AG10803 (cell line): ENCODE data around the gene PTMS.

Experiments used
- DNase-seq: peaks from one replicate; pipeline ENCODE4 v3.0.0; 2010; ENCODE audit warnings: low read depth
- H3K4me3 ChIP-seq: 2 replicates; pipeline ENCODE4 v1.5.1; 2011; ENCODE audit warnings: mild to moderate bottlenecking, low read length, control low read depth
- TF ChIP-seq, protein P1 (sequence below): conservative IDR thresholded peaks from 2 replicates; pipeline ENCODE4 v1.5.1; 2011; ENCODE audit warnings: mild to moderate bottlenecking, low read length, control low read depth, inconsistent platforms

PTMS gene

GRCh38 chr12:6784296-6784695 is 18.1 kb downstream of the PTMS start:
- TF ChIP-seq, protein P1, sequence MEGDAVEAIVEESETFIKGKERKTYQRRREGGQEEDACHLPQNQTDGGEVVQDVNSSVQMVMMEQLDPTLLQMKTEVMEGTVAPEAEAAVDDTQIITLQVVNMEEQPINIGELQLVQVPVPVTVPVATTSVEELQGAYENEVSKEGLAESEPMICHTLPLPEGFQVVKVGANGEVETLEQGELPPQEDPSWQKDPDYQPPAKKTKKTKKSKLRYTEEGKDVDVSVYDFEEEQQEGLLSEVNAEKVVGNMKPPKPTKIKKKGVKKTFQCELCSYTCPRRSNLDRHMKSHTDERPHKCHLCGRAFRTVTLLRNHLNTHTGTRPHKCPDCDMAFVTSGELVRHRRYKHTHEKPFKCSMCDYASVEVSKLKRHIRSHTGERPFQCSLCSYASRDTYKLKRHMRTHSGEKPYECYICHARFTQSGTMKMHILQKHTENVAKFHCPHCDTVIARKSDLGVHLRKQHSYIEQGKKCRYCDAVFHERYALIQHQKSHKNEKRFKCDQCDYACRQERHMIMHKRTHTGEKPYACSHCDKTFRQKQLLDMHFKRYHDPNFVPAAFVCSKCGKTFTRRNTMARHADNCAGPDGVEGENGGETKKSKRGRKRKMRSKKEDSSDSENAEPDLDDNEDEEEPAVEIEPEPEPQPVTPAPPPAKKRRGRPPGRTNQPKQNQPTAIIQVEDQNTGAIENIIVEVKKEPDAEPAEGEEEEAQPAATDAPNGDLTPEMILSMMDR: no peak
- H3K4me3 ChIP-seq: no peak overlapping the region
- DNase-seq: no peak

GRCh38 chr12:6784761-6785160 is 18.6 kb downstream of the PTMS start:
- H3K4me3 ChIP-seq: no peak overlapping the region
- no peak for DNase-seq
- TF ChIP-seq, protein P1: no peak

DNA sequence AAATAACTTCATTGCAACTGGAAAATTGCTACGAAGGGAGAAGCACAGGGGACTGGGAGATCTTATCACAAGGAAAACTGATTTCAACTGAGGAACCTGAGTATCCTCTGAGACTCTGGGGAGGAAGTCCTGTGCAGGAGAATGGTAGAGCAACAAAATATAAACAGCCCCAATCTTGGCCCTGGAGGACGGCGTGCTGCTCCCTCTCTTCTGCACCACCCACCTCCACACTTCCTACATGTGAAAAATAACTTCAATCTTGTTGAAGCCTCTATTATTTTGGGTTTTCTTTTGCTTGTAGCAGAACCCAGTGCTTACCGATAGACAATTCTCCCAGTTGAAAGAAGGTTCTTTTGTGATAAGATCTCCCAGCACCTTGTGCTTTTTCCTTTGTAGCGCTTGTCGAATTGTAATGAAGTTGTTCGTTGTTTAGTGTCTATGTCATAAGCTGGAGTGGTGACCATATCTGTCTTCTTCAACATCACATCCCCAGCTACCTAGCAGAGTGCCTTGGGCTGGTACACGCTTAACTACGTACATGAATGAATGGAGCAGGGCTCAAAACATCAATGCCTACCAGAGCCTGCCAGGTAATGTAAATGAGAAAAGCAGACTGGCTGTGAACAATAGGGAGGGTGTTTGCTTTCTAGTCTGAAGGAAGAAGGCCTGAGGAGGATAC is 20.4 kb downstream of the PTMS start:
- DNase-seq: no peak
- TF ChIP-seq, protein P1: no peak
- no peak overlapping the region for H3K4me3 ChIP-seq

GRCh38 chr12:6787309-6787708 is 21.1 kb downstream of the PTMS start:
- TF ChIP-seq, protein P1: no peak
- no peak overlapping the region for H3K4me3 ChIP-seq
- DNase-seq: no peak

- H3K4me3 ChIP-seq: no peak within 1 kb of the TSS
- TF ChIP-seq, protein P1: no peak
- no peak for DNase-seq
Observed at GRCh38 chr12:6788972-6789924, 23.1 kb downstream of the PTMS start, which contains the start of gene CD4. Gene CD4, plus strand, starts transcription at chr12:6789528. Its CDS starts 10,611 bp downstream, at chr12:6800139.

DNA sequence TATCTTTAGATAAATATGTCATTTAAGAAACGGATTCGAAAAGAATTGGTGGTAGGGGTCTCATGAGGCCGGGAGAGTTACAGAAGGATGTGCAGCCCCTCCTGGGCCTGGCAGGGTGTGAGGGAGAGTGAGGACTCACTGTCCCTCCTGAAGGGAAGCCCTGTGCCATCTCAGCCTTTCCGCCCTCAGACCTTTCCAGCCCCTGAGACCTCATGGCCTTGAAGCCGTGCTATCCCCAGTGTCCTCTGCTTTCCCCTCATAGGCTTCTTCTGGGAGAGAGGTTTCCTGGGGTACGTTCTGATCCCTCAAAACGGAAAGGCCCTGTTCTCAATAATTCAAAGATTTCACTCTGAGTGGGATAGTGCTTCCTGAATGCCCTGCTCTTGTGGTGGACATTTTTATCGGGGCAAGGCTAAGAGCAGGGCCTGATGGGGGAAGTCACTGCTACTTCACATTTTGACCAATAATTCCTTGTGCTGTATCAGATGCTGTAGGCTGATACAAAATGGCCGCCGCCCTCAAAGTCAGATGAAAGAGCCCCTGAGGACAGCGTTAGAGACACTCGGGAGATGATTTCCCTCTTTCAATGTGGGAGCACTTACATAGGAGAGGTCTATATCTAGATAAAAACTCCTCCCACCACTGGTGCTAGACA is 24.5 kb downstream of the PTMS start:
- no peak for DNase-seq
- no peak overlapping the region for H3K4me3 ChIP-seq
- TF ChIP-seq, protein P1: no peak
